Jurkat, Clone E6-1 (cell line): ENCODE measurements around the gene SYCE3.

ENCODE experiments used
- DNase-seq: peaks from one replicate; pipeline ENCODE4 v3.0.0-alpha.2; 2011; ENCODE audit warnings: low read depth, low spot score
- H3K4me3 ChIP-seq: 2 replicates; pipeline ENCODE4 v1.5.1; 2011; ENCODE audit warnings: mild to moderate bottlenecking, low read length, control low read depth, moderate library complexity

SYCE3 gene

GRCh38 chr22:50601669-50602337 lies 39.1 kb upstream of the SYCE3 start:
- no peak for DNase-seq
- no peak overlapping the region for H3K4me3 ChIP-seq

- H3K4me3 ChIP-seq: no peak overlapping the region
- DNase-seq: no peak
These were observed 38.4 kb upstream of the SYCE3 start for GRCh38 chr22:50600967-50601668.

GRCh38 chr22:50600538-50600937 lies 37.8 kb upstream of the SYCE3 start, which contains the start of gene MAPK8IP2:
Gene MAPK8IP2, plus strand, starts transcription at chr22:50600793. Its CDS starts 26 bp downstream, at chr22:50600819.
- no peak within 1 kb of the TSS for H3K4me3 ChIP-seq
- DNase-seq: no peak

DNA sequence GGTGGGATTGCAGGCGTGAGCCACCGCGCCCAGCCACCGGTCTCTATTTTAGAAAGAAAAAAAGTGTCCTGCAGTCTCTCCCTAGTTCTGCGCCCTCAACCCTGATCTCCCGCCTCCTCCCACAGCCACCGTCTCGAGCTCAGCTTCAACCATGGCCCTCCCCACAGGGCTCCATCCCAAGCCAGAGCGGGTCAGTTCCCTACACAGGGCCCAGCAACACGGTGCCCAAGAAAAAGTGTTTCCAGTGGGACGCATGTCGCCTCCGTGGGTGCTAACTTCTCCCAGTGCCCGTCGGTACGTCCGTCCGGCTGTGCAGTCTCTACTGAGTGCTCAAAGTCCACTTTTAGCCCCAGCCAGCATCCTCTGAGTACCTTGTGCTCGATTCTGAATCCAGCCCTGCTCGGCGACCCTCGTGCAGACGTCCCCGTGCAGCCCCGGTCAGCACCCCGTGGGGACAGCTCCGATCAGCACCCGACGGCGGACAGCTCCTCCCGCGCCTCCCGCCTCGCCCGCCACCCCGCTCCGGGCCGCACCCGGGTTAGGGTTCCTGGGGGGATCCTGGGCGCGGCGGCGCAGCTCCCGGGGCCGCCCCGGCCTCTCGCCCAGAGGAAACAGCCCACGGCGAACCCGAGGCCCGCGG lies 37.2 kb upstream of the SYCE3 start:
- DNase-seq: no peak
- H3K4me3 ChIP-seq: no peak overlapping the region

DNA sequence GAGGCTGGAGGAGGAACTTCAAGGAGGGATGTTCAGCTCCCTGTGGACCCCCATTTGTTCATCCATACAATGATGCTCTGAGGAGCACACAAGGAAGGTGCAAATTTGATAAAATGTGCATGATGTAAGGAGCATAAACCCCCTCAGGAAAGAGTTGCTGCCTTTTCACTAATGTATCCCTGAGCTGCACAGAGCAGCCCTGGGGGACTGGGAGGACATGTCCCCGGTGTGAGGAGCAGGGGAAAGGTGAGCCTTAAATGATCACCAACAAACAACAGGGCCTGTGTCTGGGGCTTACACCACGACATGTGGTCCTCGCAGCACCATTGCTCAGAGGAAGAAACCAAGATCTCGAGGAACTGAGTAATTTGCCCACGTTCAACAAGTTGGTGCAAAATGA lies 34.4 kb upstream of the SYCE3 start:
- DNase-seq: no peak
- no peak overlapping the region for H3K4me3 ChIP-seq

GRCh38 chr22:50595189-50595588 lies 32.5 kb upstream of the SYCE3 start:
- no peak overlapping the region for H3K4me3 ChIP-seq
- DNase-seq: no peak

GRCh38 chr22:50587407-50587806 lies 24.7 kb upstream of the SYCE3 start:
- no peak overlapping the region for H3K4me3 ChIP-seq
- DNase-seq: no peak

DNA sequence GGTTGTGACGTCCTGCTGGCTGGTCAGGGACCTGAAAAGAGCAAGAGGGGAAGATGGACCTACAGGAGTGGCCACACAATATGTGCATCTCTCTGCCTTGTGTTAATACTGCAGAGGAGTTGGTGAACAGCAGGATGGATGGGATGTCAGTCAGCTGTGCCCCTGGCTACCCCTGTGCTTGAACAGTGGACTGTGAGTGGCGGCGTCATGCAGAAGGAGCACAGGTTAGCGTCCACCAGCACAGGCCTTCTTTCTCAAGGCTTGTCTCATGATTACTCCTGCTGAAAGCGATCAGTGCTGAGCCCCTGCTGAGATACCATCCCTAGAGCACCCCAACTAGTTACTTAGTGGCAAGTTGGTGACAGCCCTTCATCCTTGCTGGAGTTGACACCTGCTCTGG lies 23.7 kb upstream of the SYCE3 start:
- no peak overlapping the region for H3K4me3 ChIP-seq
- DNase-seq: no peak

GRCh38 chr22:50585781-50586180 lies 23.1 kb upstream of the SYCE3 start:
- no peak for DNase-seq
- H3K4me3 ChIP-seq: no peak overlapping the region

DNA sequence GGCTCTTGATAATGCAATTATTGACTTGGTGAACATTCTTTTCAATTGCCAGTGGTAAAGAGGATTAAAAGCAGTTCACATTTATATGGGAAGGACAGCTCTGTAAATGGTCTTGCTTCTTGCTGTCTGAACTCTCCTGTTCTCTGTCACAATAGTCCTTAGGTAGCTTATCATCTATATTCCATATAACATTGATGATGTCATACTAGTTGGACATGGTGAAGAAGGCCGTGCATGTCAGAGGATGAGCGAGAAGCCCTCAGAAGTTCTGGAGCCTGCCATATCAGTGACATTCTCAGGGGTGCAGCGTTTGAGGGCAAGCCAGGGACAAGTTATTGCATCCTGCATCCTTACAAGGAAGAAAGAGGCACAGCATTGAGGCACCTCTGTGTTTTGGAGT lies 22.5 kb upstream of the SYCE3 start:
- no peak overlapping the region for H3K4me3 ChIP-seq
- no peak for DNase-seq

GRCh38 chr22:50584106-50585096 lies 21.7 kb upstream of the SYCE3 start:
- no peak overlapping the region; the same call in 1 of the 2 replicates for H3K4me3 ChIP-seq
- DNase-seq: no peak

DNA sequence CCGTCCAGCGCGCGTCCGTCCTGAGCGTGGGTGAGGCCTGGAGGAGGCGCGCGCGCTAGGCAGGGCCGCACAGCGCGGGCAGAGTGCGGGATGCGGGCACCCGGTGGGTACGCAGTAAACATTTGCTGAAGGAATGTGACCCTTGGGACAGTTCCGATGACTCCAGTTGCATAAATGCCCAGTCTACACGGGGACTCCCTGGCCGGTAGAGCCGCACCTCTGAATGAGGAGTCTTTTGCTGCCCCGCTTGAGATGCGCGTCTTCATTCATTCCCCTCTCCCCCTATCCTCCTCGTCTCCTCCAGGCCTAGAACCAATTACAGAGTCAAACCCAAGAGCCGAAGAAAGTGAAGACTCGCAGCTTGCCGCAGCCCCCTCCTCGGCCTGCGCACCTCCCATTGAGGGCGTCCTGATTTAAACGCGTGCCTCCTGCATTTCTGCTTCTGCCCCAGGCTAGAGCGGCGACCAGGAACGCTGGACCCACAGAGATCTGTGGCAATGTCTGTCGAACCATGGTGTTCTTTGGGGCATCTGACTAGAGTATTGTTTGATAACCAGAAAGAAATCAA lies 20.7 kb upstream of the SYCE3 start:
- no peak for DNase-seq
- peak overlapping the region; percentile 88 for H3K4me3 ChIP-seq

DNA sequence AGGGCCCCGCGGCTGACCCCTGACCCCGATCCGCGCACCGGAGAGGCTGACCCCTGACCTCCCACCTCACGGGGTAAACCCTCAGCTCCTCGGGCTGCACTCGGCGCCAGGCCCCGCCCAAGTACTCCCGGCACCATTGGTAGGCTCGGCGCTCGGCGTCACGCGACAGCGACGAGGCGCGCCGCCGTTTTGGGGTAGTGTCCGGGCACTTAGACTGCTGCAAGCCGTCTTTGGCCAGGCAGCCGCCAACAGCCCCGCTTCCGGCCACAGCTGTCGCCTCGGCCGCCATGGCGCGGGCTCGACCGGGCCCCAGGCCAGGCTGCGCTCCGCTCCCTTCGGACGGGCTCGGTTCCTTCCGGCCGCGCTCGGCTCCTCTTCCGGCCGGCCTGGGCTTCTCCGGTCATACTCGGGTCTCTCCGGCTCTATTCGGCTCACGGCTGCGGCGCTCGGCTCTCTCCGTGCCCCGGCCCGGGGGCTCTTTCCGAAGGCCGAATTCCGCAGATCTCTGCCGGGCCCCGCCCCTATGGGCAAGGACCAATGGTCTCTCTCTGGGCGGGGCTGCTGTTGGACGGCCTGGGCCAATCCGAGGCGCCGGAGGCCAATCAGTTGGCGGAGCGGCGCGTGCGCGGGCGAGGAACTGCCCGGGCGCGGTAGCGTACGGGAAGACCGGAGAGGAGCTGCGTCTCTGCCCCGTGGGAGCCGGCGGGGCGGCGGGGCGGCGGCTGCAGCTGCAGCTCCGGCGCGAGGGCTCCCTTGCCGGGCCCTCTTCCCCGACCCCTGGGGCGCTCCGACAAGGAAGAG lies 20.0 kb upstream of the SYCE3 start, which contains the start of gene CHKB:
CHKB (minus strand) TSS at position 357 of the 801 bp plus-strand sequence; CDS start at position 289, 68 bp downstream.
- peak; percentile 95 for DNase-seq

DNA sequence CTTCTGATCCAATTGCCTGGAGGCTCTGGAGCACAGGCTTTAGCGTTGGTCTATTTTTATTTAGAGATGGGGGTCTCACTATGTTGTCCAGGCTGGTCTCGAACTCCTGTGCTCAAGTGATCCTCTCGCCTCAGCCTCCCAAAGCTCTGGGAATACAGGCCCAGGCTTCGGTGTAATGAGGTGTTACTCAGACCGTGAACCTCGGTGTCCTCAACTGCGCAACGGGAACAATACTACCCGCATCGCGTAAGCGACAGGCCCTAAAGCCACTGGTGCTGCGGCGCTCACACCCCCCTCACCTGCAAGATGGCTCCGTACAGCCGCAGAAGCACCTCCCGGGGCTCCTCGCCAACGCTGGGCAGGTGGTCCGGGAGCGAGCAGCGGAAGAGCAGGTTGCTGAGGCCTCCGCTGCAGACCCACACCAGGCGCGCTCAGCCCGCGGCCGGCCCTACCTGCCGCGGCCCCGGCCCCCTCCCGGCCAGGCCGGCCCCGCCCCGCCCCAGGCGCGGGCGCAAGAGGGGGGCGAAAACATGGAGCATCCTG lies 19.3 kb upstream of the SYCE3 start:
- peak overlapping the region; percentile 91 for H3K4me3 ChIP-seq
- DNase-seq: no peak

More for the DNA sequence above, 20.0 kb upstream of the SYCE3 start, which contains the start of gene CHKB:
- H3K4me3 ChIP-seq: peak within 1 kb of the TSS; percentile 91

DNA sequence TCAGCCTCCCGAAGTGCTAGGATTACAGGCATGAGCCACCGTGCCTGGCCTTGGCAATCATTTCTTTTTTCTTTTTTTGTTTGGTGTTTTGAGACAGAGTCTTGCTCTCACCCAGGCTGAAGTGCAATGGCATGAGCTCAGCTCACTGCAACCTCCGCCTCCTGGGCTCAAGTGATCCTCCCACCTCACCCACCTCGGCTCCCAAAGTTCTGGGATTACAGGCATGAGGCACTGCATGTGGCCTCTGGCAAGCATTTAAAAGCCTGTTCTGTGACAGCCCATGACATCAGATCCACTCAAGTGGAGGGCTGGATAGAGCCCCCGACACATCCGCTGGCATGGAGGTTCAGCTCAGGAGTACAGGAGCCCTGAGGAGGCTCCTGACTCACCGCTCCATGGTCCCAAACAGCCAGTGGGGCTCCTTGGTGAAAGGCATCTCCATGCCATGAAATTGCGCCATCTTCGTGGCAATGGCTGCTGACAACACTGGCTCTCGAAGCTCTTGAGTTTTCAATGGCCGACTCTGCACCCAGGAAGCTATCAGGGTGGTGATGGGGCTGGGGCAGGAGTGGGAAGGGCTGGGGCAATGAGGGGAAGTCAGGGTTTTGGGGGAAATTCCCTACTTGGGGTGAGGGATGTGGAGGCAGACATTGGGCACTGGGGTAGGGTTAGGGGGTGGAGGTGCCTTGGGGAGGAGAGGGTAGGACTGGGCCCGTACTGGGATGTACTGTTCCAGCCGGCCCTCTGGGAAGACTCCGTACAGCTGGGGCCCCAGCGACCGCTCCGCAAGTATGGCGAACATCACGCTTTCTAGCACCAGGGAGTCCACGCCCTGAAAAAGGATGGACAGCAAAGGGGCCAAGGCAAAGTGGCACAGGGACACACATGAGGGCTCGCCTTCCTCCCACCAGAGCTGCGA lies 18.6 kb upstream of the SYCE3 start:
- DNase-seq: no peak
- H3K4me3 ChIP-seq: peak overlapping the region; percentile 91

DNA sequence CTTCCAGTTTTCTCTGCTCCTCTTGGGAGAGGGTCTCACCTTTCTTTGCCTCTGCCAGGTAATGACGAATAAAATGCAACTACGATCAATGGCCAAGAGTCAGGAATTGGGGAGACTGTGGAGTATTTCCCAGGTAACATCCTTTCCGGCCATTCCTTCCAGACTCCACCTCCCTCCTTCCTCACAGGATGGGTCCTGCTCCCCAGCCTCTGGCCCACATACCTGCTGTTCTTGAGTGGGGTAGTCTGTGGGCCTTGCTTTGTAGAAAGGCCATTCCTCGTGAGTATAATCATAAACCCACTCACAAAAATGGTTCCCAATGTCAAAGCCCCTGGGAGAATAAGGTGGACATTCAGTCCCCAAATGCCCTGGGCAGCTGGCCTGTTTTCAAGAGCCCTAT lies 17.0 kb upstream of the SYCE3 start:
- no peak overlapping the region for H3K4me3 ChIP-seq
- DNase-seq: no peak
